Keratinocyte (primary cell): ENCODE measurements around the gene IL11. TPM values are rescaled to one million over a fixed set of nuclear protein-coding genes. Genes with fewer than 3 reads are reported as not detected.

Experiments
- DNase-seq: peaks from one replicate; pipeline ENCODE4 v3.0.0-alpha.2; 2011; ENCODE audit warnings: low read depth, missing footprints, low spot score
- FAIRE-seq: peaks from 2 replicates; lab custom pipeline; 2011; peaks lifted over from hg19 to GRCh38; lab: Jason Lieb, UNC
- H2AFZ ChIP-seq: 2 replicates; pipeline ENCODE4 v1.6.0; 2012; ENCODE audit warnings: low read length, control low read depth, inconsistent platforms; ENCODE audit not compliant: control insufficient read depth
- H3K27ac ChIP-seq: 2 replicates; pipeline ENCODE4 v1.5.1; 2011; ENCODE audit warnings: low read length; ENCODE audit not compliant: control insufficient read depth, insufficient read depth
- H3K27me3 ChIP-seq: 3 replicates; pipeline ENCODE4 v1.6.0; 2011; ENCODE audit warnings: low read length; ENCODE audit not compliant: control insufficient read depth, insufficient read depth; ENCODE audit errors: extremely low read depth
- H3K36me3 ChIP-seq, 2 experiments: 2 replicates in 1 of 2; 3 replicates in 1 of 2; pipeline ENCODE4 v1.5.1; 2011; ENCODE audit warnings: low read length in 2 of 2, mild to moderate bottlenecking in 1 of 2; ENCODE audit not compliant: control insufficient read depth in 2 of 2, insufficient read depth in 2 of 2; ENCODE audit errors: extremely low read depth in 1 of 2
- H3K4me1 ChIP-seq: 3 replicates; pipeline ENCODE4 v1.5.1; 2011; ENCODE audit warnings: low read length; ENCODE audit not compliant: control insufficient read depth, insufficient read depth; ENCODE audit errors: extremely low read depth
- H3K4me2 ChIP-seq: 3 replicates; pipeline ENCODE4 v1.6.0; 2011; ENCODE audit warnings: low read depth, low read length; ENCODE audit not compliant: control insufficient read depth, insufficient read depth; ENCODE audit errors: extremely low read depth
- H3K4me3 ChIP-seq, 3 experiments: fragments of 200-600 bp in 1 of 3; sonication (generic) in 1 of 3; 2 replicates in 2 of 3; 3 replicates in 1 of 3; pipeline ENCODE4 v1.5.1; 2011 to 2016; ENCODE audit warnings: low read length in 3 of 3, mild to moderate bottlenecking in 3 of 3, control low read depth in 2 of 3, inconsistent platforms in 1 of 3, low read depth in 1 of 3, mixed read lengths in 1 of 3, mixed run types in 1 of 3, moderate library complexity in 1 of 3; ENCODE audit not compliant: control insufficient read depth in 2 of 3, insufficient read depth in 2 of 3; ENCODE audit errors: extremely low read depth in 1 of 3
- H3K79me2 ChIP-seq: 2 replicates; pipeline ENCODE4 v1.6.0; 2012; ENCODE audit warnings: low read length; ENCODE audit not compliant: control insufficient read depth, insufficient read depth
- H3K9ac ChIP-seq: 3 replicates; pipeline ENCODE4 v1.6.0; 2011; ENCODE audit warnings: low read length; ENCODE audit not compliant: control insufficient read depth, insufficient read depth; ENCODE audit errors: extremely low read depth
- H3K9me1 ChIP-seq: 3 replicates; pipeline ENCODE4 v1.6.0; 2011; ENCODE audit warnings: low read length; ENCODE audit not compliant: control insufficient read depth, insufficient read depth; ENCODE audit errors: extremely low read depth
- H3K9me3 ChIP-seq: 2 replicates; pipeline ENCODE4 v1.5.1; 2012; ENCODE audit warnings: low read depth, low read length; ENCODE audit not compliant: control insufficient read depth
- H4K20me1 ChIP-seq: 3 replicates; pipeline ENCODE4 v1.6.0; 2011; ENCODE audit warnings: low read length; ENCODE audit not compliant: control insufficient read depth, insufficient read depth; ENCODE audit errors: extremely low read depth
- EZH2 ChIP-seq: IDR thresholded peaks from one replicate; pipeline ENCODE4 v1.6.1; 2012; ENCODE audit warnings: inconsistent platforms, mild to moderate bottlenecking, low read length, moderate library complexity
- dilution Hi-C: fragments of 300-500 bp; cut with MboI; formaldehyde crosslinking; loops from one replicate; pipeline ENCODE4 v1.7.0; 2020; ENCODE audit warnings: low sequenced_read_pairs; ENCODE audit not compliant: extremely low pct_ligation_motif_present
- polyA plus RNA-seq, 5 experiments: library from polyadenylated mRNA; depleted of rRNA in 3 of 5; stranded (reverse) in 3 of 5; stranded (forward) in 1 of 5; unstranded in 1 of 5; fragments of >200 nt; gene quantifications; 1 replicate in 1 of 5; 2 replicates in 3 of 5; 3 replicates in 1 of 5; pipeline versions ENCODE4 v1.2.1 to v1.2.3, GENCODE V29; 2011 to 2012; ENCODE audit warnings: missing spikeins in 2 of 5, low read depth in 1 of 5, low replicate concordance in 1 of 5
- TF ChIP-seq, protein P1 (sequence below), 3 experiments: IDR thresholded peaks in 1 of 3; conservative IDR thresholded peaks in 1 of 3; optimal IDR thresholded peaks in 1 of 3; 2 replicates in 2 of 3; 3 replicates in 1 of 3; pipeline versions ENCODE3 to v1.5.1; 2011; ENCODE audit warnings: low read length in 3 of 3, mild to moderate bottlenecking in 3 of 3, moderate library complexity in 2 of 3, control low read depth in 1 of 3, inconsistent platforms in 1 of 3; ENCODE audit not compliant: insufficient read depth in 2 of 3; ENCODE audit errors: extremely low read depth in 1 of 3

Gene IL11
- polyA plus RNA-seq, 1 donor (not counting 4 experiments of a cell fraction or from before 2014, with no cell fraction given) = 2.2 TPM

DNA sequence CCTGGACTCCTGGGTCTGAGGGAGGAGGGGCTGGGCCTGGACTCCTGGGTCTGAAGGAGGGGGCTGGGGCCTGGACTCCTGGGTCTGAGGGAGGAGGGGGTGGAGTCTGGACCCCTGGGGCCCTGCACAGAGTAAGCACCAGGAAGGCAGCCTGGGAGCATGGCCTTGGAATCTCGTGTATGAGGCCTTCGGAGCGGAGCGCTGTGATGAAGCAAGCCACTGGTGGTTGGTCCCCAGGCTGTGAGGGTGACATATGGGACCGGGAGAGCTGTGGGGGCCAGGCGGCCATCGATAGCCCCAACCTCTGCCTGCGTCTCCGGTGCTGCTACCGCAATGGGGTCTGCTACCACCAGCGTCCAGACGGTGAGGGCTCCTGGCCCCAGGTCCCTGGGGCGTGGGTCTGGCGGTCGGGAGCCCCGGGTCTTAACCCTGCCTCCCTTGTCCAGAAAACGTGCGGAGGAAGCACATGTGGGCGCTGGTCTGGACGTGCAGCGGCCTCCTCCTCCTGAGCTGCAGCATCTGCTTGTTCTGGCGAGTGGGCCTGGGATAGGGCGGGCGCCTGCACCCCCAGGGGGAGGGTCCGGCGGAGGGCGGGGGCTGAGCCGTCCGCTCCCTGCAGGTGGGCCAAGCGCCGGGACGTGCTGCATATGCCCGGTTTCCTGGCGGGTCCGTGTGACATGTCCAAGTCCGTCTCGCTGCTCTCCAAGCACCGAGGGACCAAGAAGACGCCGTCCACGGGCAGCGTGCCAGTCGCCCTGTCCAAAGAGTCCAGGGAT lies 7.3 kb upstream of the IL11 start:
- no peak overlapping the region for H3K9ac ChIP-seq
- H3K9me3 ChIP-seq = no peaks in the 10 kb centered on the region
- peaks cover 5% of the 10 kb centered on the region for H3K79me2 ChIP-seq
- TF ChIP-seq, protein P1, sequence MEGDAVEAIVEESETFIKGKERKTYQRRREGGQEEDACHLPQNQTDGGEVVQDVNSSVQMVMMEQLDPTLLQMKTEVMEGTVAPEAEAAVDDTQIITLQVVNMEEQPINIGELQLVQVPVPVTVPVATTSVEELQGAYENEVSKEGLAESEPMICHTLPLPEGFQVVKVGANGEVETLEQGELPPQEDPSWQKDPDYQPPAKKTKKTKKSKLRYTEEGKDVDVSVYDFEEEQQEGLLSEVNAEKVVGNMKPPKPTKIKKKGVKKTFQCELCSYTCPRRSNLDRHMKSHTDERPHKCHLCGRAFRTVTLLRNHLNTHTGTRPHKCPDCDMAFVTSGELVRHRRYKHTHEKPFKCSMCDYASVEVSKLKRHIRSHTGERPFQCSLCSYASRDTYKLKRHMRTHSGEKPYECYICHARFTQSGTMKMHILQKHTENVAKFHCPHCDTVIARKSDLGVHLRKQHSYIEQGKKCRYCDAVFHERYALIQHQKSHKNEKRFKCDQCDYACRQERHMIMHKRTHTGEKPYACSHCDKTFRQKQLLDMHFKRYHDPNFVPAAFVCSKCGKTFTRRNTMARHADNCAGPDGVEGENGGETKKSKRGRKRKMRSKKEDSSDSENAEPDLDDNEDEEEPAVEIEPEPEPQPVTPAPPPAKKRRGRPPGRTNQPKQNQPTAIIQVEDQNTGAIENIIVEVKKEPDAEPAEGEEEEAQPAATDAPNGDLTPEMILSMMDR (optimal IDR thresholded peaks at IDR 0.05 in 1 of 3, IDR thresholded peaks at IDR 0.05 in 1 of 3, conservative IDR thresholded peaks at IDR 0.05 in 1 of 3; ENCODE audit: extremely low read depth in 1 of 3, insufficient read depth in 2 of 3, low read length in 3 of 3) = no peak
- no peak overlapping the region for H3K27ac ChIP-seq
- dilution Hi-C loops = no loop called here
- H2AFZ ChIP-seq = no peak overlapping the region
- H4K20me1 ChIP-seq = no peaks in the 10 kb centered on the region
- no peaks in the 10 kb centered on the region for H3K4me1 ChIP-seq
- no peak overlapping the region for H3K4me3 ChIP-seq
- no peak for FAIRE-seq
- H3K27me3 ChIP-seq = peaks cover 8% of the 10 kb centered on the region
- peaks cover 0 to 4% of the 10 kb centered on the region in 2 experiments for H3K36me3 ChIP-seq
- no peak for DNase-seq
- H3K9me1 ChIP-seq = no peaks in the 10 kb centered on the region
- no peak overlapping the region for H3K4me2 ChIP-seq

DNA sequence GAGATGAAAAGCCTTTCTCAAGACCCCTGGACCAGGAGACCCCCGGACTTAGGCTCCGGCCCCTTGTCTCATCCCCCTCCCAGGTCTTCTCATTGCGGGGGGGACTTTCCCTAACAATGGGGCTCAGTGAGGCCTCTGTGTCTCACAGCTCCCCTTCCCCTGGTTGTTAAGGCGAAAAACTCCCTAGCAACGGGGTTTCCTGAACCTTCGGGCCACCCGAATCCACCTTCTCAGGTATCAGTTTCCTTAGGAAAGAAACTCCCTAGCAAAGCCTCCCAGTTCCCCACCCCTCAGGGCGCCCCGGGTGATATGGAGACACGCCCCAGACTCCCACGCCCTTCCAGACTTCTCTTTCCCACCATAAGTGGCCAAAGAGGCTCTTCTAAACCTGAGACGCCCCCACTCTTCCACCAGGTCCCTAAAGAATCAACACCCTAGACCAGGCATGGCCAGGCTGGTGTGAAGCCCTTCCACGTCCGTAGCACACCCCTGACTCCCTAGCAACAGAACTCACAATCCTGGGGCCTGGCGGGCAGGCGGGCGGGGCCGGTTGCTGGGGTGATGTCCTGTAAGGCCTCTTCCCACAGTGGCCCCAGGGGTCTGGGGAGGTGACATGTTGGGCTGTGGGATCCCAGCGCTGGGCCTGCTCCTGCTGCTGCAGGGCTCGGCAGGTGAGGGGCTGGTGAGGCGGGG lies 6.1 kb upstream of the IL11 start, which contains the start of gene TMEM190:
TSS of gene TMEM190 (plus strand) at position 586 of the 693 bp plus-strand sequence. CDS start at position 614, 28 bp downstream.
- Histone ChIP-seq H3K9me1 (no peaks in the 10 kb centered on the region), H3K4me3 (no peak within 1 kb of the TSS), H3K79me2 (no peaks in the 10 kb centered on the region), H3K27ac (no peak within 1 kb of the TSS), H3K4me1 (no peaks in the 10 kb centered on the region), H3K9ac (no peak within 1 kb of the TSS), H3K9me3 (no peaks in the 10 kb centered on the region), H4K20me1 (no peaks in the 10 kb centered on the region), H2AFZ (no peak within 1 kb of the TSS), H3K27me3 (peaks cover 8% of the 10 kb centered on the region), H3K36me3 (no peaks in the 10 kb centered on the region), H3K4me2 (no peak within 1 kb of the TSS)
- no peak for DNase-seq
- TF ChIP-seq, protein P1 (optimal IDR thresholded peaks at IDR 0.05 in 1 of 3, IDR thresholded peaks at IDR 0.05 in 1 of 3, conservative IDR thresholded peaks at IDR 0.05 in 1 of 3; ENCODE audit: extremely low read depth in 1 of 3, insufficient read depth in 2 of 3, low read length in 3 of 3) = no peak
- TF ChIP-seq EZH2 = no peak
- dilution Hi-C loops = no loop called here
- FAIRE-seq = no peak
